HepG2 (cell line): ENCODE data around the gene PTK7. TPM values are rescaled to one million over a fixed set of nuclear protein-coding genes. Genes with fewer than 3 reads are reported as not detected.
A peak's percentile ranks its signal among the peaks of the same experiment; 100 is the strongest.

Experiments used
- ARHGAP35 ChIP-seq: sonication (generic); formaldehyde crosslinking; IDR thresholded peaks from 2 replicates; pipeline ENCODE4 v1.9.0; 2022; ENCODE audit warnings: mild to moderate bottlenecking, inconsistent platforms, moderate library complexity, missing genetic modification reagents, borderline replicate concordance
- ATF2 ChIP-seq: sonication (generic); formaldehyde crosslinking; IDR thresholded peaks from 2 replicates; pipeline ENCODE4 v1.4.0; 2020; ENCODE audit warnings: missing genetic modification reagents
- DNMT3B ChIP-seq: conservative IDR thresholded peaks from 2 replicates; pipeline ENCODE4 v1.6.1; 2016; ENCODE audit warnings: missing biosample characterization, control low read depth
- HMGA1 ChIP-seq: sonication (generic); formaldehyde crosslinking; conservative IDR thresholded peaks from 2 replicates; pipeline ENCODE4 v1.4.0; 2020; ENCODE audit warnings: missing genetic modification reagents
- KDM4B ChIP-seq: sonication (generic); formaldehyde crosslinking; IDR thresholded peaks from 2 replicates; pipeline ENCODE4 v1.4.0; 2020; ENCODE audit warnings: missing genetic modification reagents
- KMT2A ChIP-seq: sonication (generic); formaldehyde crosslinking; IDR thresholded peaks from 2 replicates; pipeline ENCODE4 v1.4.0; 2020; ENCODE audit warnings: missing genetic modification reagents
- NR1H2 ChIP-seq: sonication (generic); formaldehyde crosslinking; IDR thresholded peaks from 2 replicates; pipeline ENCODE4 v1.8.1; 2022; ENCODE audit warnings: low read depth, missing genetic modification reagents, borderline replicate concordance
- RARA ChIP-seq: IDR thresholded peaks from 2 replicates; pipeline ENCODE4 v1.6.1; 2016; ENCODE audit warnings: missing genetic modification reagents, missing compliant biosample characterization
- SCMH1 ChIP-seq: sonication (generic); formaldehyde crosslinking; IDR thresholded peaks from 2 replicates; pipeline ENCODE4 v1.9.0; 2021; ENCODE audit warnings: missing genetic modification reagents, mild to moderate bottlenecking, borderline replicate concordance
- SOX13 ChIP-seq, 3 experiments: fragments of 450-650 bp in 1 of 3; sonication (generic) in 1 of 3; formaldehyde crosslinking in 1 of 3; IDR thresholded peaks in 2 of 3; conservative IDR thresholded peaks in 1 of 3; 2 replicates each; pipeline versions ENCODE4 v1.5.0 to v1.6.1; 2016 to 2020; ENCODE audit warnings: antibody characterized with exemption in 1 of 3, mild to moderate bottlenecking in 1 of 3, missing compliant biosample characterization in 1 of 3, missing genetic modification reagents in 1 of 3, moderate library complexity in 1 of 3
- TEAD2 ChIP-seq: sonication (generic); formaldehyde crosslinking; IDR thresholded peaks from 2 replicates; pipeline ENCODE4 v1.9.0; 2021; ENCODE audit warnings: missing genetic modification reagents
- ZMAT3 ChIP-seq: sonication (generic); formaldehyde crosslinking; conservative IDR thresholded peaks from 2 replicates; pipeline ENCODE4 v1.7.0; 2021; ENCODE audit warnings: missing genetic modification reagents
- ZNF441 ChIP-seq: sonication (generic); formaldehyde crosslinking; IDR thresholded peaks from 2 replicates; pipeline ENCODE4 v1.7.0; 2021; ENCODE audit warnings: missing genetic modification reagents, borderline replicate concordance
- ZNF619 ChIP-seq: sonication (generic); formaldehyde crosslinking; IDR thresholded peaks from 2 replicates; pipeline ENCODE4 v1.4.0; 2020; ENCODE audit warnings: mild to moderate bottlenecking, missing genetic modification reagents
- ZNF724P ChIP-seq: sonication (generic); formaldehyde crosslinking; IDR thresholded peaks from 2 replicates; pipeline ENCODE4 v1.8.0; 2022; ENCODE audit warnings: missing genetic modification reagents, borderline replicate concordance
- polyA plus RNA-seq, 8 experiments: library from polyadenylated mRNA; depleted of rRNA in 3 of 8; stranded (reverse) in 7 of 8; unstranded in 1 of 8; fragments of >200 nt; fragmentation: Illumina TruSeq in 4 of 8; extraction: Trizol in 4 of 8; gene quantifications; 2 replicates each; pipeline versions ENCODE4 v1.2.1 to v1.2.3, GENCODE V29; 2011 to 2016; ENCODE audit warnings: low read depth in 4 of 8, missing spikeins in 1 of 8, mixed read lengths in 1 of 8; ENCODE audit not compliant: insufficient read depth in 1 of 8
- total RNA-seq, 5 experiments: library from RNA; depleted of rRNA; stranded (reverse); fragments of >200 nt; fragmentation: Illumina TruSeq; extraction: Trizol; gene quantifications; 2 replicates each; pipeline ENCODE4 v1.2.3, GENCODE V29; 2016; ENCODE audit warnings: low read depth in 1 of 5
- TF ChIP-seq, protein P1 (sequence below): sonication (generic); formaldehyde crosslinking; IDR thresholded peaks from 2 replicates; pipeline ENCODE4 v1.5.1; 2020; ENCODE audit warnings: mild to moderate bottlenecking, moderate library complexity, missing genetic modification reagents
- TF ChIP-seq, protein P2 (sequence below): IDR thresholded peaks from 2 replicates; pipeline ENCODE4 v1.6.1; 2016
- TF ChIP-seq, protein P3 (sequence below): sonication (generic); formaldehyde crosslinking; IDR thresholded peaks from 2 replicates; pipeline ENCODE4 v1.5.1; 2020; ENCODE audit warnings: mild to moderate bottlenecking, missing genetic modification reagents

The PTK7 gene
- total and polyA plus RNA-seq, 2 of the 13 experiments (the other 11 are each of a cell fraction or from before 2014, with no cell fraction given): 98.5 to 99.8 TPM

DNA sequence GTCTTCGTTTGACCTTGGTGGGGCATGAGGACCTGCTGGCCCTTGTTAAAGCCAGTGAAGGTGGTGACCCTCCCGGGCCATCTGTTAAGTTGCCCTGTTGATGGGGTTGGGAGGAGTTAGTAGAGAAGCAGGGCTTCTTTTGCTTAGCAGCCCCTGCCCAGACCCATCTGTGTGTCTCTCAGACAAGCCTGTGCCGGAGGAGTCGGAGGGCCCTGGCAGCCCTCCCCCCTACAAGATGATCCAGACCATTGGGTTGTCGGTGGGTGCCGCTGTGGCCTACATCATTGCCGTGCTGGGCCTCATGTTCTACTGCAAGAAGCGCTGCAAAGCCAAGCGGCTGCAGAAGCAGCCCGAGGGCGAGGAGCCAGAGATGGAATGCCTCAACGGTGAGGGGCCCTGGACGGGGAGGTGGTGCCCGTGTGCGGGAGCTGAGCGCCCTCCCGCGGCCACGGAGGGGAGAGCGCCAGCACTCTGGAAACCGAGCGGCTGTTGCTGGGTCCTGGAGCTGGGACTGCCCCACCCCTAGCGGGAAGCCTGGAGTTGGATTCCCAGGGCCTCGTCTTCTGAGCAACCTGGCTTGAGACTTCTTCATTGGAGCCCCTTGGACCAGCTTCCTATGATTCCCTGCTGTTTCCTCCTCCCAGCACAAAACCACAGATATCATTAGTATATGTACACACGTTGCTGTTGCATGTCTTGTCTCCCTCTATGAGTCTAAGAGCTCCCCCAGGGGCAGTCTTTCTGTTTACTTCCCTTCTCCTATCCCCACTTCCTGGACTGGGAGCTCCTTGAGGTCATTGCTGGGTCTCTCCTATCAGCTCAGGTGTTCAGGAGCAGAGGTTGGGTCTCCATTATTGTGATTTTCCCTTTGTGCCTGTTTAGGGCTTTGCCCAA lies 67.4 kb downstream of the PTK7 start (continued):
- TF ChIP-seq, protein P1, sequence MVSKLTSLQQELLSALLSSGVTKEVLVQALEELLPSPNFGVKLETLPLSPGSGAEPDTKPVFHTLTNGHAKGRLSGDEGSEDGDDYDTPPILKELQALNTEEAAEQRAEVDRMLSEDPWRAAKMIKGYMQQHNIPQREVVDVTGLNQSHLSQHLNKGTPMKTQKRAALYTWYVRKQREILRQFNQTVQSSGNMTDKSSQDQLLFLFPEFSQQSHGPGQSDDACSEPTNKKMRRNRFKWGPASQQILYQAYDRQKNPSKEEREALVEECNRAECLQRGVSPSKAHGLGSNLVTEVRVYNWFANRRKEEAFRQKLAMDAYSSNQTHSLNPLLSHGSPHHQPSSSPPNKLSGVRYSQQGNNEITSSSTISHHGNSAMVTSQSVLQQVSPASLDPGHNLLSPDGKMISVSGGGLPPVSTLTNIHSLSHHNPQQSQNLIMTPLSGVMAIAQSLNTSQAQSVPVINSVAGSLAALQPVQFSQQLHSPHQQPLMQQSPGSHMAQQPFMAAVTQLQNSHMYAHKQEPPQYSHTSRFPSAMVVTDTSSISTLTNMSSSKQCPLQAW (CRISPR knock-in tag): peak; percentile 92
- TF ChIP-seq ARHGAP35 (CRISPR knock-in tag) (peak; percentile 71; the same call in 1 of the 2 replicates), HMGA1 (no peak), ZNF441 (CRISPR knock-in tag) (no peak), SCMH1 (no peak), ZMAT3 (peak; percentile 81; the same call in 1 of the 2 replicates), ZNF724P (CRISPR knock-in tag) (peak; percentile 54), KMT2A (CRISPR knock-in tag) (peak; percentile 59; the same call in 1 of the 2 replicates), TEAD2 (CRISPR knock-in tag) (no peak), RARA (CRISPR knock-in tag) (no peak), ATF2 (CRISPR knock-in tag) (0 out of 2 replicates have a peak, but pooled peaks have one; percentile 38), KDM4B (peak; percentile 87; the same call in 1 of the 2 replicates), ZNF619 (peak; percentile 97), DNMT3B (0 out of 2 replicates have a peak, but pooled peaks have one; percentile 78), NR1H2 (CRISPR knock-in tag) (peak; percentile 39; the same call in 1 of the 2 replicates), SOX13 (IDR thresholded peaks at IDR 0.05) (no peak), SOX13 (CRISPR knock-in tag; conservative IDR thresholded peaks at IDR 0.05 in 1 of 2, IDR thresholded peaks at IDR 0.05 in 1 of 2) (peak in 1 of 2 experiments; percentile 53; a peak in 1 of 4 replicates)
- TF ChIP-seq, protein P2, sequence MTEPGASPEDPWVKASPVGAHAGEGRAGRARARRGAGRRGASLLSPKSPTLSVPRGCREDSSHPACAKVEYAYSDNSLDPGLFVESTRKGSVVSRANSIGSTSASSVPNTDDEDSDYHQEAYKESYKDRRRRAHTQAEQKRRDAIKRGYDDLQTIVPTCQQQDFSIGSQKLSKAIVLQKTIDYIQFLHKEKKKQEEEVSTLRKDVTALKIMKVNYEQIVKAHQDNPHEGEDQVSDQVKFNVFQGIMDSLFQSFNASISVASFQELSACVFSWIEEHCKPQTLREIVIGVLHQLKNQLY (CRISPR knock-in tag): no peak
- TF ChIP-seq, protein P3, sequence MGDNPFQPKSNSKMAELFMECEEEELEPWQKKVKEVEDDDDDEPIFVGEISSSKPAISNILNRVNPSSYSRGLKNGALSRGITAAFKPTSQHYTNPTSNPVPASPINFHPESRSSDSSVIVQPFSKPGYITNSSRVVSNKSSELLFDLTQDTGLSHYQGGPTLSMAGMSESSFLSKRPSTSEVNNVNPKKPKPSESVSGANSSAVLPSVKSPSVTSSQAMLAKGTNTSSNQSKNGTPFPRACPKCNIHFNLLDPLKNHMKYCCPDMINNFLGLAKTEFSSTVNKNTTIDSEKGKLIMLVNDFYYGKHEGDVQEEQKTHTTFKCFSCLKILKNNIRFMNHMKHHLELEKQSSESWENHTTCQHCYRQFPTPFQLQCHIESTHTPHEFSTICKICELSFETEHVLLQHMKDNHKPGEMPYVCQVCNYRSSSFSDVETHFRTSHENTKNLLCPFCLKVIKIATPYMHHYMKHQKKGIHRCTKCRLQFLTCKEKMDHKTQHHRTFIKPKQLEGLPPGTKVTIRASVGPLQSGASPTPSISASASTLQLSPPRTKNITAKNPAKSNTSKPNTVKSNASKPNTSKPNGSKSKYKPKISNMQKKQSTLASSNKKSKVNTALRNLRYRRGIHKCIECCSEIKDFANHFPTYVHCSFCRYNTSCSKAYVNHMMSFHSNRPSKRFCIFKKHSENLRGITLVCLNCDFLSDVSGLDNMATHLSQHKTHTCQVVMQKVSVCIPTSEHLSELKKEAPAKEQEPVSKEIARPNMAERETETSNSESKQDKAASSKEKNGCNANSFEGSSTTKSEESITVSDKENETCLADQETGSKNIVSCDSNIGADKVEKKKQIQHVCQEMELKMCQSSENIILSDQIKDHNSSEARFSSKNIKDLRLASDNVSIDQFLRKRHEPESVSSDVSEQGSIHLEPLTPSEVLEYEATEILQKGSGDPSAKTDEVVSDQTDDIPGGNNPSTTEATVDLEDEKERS (CRISPR knock-in tag): peak; percentile 50; the same call in 1 of the 2 replicates
